Midbrain (tissue), 1 donor: ENCODE data around the gene NSF.
"Not testable (repeated sequence)": the region's sequence is repeated elsewhere in the genome, so short reads cannot be mapped to it uniquely, and the experiment has no call there.

Source experiments
- DNase-seq: peaks from one replicate; lab custom pipeline; 2025; lab: John Stamatoyannopoulos, UW

The NSF gene

DNA sequence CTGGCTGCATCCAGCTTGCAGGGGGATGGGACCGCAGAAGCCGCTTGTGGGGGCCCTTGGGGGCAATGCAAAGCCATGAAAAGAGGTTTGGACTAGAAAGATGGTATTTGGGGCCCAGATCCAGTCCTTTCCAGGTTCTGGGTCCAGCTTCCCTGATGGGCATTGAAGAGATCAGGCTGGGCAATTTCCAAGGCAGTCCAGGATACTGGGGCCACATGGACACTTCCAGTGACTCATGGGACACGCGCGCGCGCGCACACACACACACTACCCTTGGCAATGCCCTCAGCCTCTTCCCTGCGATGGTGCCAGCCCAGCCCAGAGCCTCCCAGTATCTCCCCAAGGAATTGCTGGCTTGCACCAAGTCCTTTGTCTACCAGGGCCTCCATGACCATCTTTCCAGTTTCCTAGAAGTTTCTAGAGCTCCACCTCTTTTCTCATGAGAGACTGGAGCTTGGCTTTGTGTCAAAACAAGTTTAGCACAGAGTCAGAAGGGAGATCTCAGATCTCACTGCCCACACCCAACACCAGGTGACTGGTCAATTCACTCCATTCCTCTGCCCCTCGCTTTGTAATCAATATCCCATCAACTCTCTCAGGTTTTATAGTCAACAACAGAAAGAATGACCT lies 183.8 kb downstream of the NSF start:
- DNase-seq: no peak

DNA sequence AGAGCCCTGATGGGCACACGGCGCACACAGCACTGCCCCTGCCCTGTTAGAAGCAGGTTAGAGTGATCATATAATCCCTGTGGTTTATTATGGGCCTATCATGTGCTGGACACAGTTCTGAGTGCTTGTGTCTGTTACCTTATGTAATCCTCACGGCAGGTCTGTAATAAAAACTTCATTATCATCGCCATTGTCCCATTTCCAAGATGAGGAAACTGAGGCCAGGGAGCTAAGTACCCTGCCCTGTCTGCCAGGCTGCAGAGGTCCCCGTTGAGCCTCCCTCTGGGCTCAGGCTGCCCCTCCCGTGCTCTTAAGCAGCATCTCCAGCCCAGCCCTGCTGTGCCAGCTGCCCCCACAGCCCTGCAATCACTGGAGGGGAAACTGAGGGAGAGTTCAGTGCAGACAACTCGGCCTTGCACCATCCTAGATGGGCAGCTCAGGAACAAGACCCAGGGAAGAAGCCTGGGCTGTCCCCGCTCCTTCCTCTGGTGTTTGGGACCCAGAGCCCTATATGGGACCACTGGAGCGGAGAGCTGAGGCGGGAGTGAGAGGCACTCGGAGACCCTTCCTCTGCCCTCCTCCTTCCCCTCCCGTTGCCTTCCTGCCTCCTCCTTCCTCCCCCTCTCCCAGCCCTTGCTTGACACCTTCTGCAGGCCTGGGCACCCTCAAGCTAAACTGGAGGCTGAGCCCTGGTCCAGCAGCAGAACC lies 186.0 kb downstream of the NSF start:
- DNase-seq: no peak

DNA sequence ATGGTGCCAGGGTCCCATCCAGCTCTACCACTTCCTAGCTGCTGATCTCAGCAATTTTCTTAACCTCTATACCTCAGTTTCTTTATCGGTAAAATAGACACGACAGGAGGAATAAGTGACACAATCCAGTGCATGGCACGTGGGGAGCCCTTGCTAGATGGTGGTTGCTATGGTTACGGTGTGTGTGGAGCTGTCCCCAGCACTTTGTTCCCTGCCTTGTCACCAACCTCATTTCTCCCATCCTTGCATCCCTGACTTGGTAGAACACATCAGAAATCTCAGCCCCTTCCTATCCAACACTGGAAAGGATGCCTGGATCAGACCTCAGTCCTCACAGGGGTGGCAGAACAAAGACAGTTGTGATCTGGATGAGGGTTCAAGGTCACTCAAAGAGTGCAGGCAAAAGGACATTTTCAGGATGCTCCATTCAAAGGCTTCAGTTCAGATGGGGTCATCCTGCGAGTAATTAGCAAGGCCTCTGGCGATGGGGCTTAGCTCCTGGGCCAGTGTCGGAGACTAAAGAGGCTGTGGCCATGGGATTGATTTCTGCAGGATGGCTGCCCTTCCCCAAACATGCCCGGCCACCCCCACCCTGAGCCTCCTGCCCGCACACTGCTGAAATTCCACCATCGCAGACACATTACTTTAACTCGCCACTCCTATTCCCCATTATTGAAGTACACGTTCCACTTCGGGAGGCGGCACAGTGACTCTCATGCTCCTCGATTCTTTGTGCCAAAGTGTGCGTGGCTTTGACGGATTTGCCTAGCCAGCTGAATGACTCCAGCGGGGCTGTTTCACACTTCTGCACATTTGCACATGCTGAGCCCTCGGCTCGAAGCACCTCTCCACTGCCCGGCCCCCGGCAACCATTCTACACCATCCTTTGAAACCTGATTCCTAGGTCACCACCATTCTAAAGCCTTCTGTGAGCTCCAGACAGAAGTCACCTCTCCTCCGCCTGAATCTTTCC lies 187.8 kb downstream of the NSF start:
- DNase-seq: no peak

DNA sequence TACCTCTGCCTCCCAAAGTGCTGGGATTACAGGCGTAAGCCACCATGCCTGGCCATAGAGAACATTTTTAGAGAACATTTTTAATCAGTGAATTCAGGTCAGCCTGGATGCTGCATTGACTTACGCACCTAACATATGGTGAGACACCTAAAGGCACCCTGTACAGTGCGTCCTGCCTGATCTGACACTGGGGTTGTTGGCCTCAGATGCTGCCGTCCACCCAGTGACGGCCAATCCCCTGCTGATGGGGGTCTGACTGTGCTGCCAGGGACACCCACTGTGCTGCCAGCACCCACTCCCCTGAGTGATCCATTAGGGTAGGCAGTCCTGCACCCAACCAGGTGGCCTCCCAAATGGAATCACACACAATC lies 189.5 kb downstream of the NSF start:
- no peak for DNase-seq

DNA sequence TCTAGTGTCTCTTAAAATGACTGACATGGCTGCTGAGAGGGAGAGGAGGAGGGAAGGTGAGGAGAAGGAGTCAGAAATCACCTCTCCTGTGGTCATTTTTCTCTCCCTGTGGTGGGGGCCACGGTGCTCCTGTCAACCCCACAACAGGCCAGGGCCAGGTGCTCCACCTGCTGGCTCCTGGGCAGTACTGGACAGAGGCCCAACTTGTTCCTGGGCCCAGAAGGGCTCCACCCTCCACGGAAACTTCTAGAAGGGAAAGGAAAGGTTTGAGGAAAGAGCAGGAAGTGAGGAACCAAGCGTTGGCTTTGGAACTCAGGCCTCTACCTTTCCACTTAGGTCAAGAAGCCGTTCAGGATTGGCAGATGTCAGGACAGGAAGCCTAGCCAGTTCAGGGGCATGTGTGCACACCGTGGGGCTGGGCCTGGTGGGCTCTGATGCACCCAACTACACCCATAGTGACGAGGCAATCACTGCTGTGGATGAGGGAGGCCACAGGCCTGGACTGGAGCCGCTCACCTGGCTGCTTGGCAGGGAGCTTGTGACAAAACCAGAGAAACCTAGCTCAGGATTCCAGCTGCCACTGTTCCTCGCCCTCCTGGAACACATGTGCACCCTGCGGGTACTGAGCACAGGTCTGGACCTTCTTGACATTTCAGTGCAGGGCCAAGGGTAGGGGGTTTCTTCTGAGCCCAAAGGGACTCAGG lies 191.9 kb downstream of the NSF start:
- DNase-seq: no peak

DNA sequence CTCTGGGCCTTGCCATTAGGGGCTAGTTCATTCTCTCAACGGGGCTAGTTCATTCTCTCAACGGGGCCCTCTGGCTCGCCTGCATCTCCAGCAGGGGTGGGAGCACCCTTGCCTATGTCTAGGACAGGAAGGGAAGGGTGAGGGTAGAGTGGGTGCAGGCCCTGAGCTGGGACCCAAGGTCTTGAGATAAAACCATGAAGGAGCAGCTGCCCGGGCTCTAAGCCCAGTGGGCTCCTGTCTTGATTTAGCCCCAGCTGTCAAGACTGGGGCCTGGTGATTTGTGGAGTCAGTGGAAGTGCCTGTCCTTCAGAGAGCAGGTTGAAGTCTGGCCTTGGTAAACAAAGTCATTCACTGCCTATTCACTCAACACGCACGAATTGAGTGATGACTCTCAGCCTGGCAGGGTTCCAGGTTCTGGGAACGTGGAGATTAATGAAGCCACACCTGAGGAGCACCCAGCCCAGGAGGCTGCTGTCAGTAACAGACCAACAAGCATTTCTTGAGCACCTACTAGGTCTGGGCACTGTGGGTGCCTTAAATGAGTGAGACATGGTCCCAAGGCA lies 192.6 kb downstream of the NSF start:
- DNase-seq: no peak

DNA sequence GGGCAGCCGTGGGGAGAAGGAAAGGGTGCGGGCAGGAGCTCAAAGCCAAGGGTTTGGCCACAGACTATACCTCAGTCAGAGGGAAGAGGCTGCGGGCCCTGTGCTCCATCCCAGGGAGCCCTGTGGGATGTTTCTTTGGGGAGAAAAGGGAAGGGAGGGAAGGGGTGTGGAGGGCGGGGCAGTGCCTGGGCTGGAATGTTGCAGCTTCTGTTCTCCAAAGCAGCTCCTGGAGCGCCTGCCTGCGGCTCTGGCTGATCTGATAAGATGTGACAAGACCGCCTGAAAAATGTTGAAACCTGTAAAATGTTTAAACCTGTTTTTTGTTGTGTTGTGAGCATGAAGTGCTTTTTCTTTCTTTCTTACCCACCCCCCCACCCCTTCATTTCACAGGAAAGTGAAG lies 195.2 kb downstream of the NSF start:
- DNase-seq: no peak

DNA sequence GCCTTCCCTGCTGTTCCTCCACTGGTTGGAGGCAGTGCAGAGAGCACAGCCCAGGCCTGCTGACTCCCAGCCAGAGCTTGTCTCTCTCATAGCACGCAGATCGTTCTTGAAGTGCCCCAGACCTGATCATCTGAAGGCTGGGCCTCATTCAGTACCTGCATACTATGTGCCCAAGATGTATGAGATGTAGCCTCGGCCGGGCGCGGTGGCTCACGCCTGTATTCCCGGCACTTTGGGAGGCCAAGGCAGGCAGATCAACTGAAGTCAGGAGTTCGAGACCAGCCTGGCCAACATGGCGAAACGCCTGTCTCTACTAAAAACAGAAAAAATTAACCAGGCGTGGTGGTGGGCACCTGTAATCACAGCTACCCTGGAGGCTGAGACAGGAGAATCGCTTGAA lies 197.0 kb downstream of the NSF start:
- DNase-seq: no peak

DNA sequence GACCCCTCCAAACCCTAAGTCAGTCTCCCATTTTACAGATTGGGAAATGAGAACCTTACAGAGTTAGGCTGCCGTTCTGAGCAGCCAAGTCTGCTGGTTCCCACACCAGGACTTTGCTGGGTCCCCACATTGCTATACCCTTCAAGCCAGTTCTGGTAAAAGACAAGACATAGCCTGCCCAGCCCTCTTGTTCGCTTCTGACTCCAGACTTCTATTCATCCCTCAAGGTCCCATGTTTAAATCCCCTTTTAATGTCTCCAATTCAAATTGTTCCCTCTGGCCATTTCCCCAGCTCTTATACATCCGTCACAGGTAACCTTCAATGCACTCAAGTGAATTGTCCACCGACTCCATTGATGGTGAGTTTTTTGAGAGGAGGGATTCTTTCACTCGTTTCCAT lies 197.8 kb downstream of the NSF start:
- no peak for DNase-seq

DNA sequence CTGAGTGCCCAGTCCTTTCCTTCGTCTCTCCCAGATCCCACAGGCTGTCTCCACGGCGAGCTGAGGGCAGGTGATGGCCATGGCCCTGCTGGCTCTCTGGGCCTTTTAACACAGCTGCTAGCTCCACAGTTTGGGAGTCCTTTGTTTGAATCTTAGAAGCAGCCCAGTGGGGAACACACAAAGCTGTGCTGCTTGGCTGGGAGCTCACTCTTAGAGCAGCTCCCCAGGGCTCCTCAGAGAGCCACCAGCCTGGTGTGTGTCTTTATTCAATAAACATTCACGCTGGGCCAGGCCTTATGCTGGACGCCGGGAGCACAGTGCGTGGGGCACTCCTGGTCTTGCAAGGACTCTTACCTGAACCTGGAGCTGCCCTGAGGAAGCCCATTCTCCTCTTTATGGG lies 198.3 kb downstream of the NSF start:
- DNase-seq: no peak

DNA sequence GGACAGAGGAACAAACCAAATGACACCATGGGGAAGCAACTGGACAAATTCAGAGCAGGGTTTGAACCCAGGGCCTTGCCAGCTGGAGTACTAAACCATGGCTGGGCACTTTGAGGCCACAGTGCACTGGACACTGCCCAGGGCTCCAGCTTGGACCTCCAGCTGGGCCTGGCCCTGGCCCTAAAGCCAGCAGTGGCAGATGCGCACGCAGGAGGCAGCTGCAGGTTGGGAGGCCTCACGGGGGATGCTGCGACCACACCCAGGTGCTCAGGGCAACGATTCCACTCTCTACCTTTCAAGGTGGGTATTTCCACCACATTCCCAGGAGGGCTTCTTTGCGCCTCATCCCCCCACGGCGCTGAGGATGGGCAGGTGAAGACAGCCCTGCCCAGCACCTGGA lies 199.1 kb downstream of the NSF start:
- no peak for DNase-seq

- DNase-seq: no peak
Observed at GRCh38 chr17:46790216-46790615, 199.7 kb downstream of the NSF start.

DNA sequence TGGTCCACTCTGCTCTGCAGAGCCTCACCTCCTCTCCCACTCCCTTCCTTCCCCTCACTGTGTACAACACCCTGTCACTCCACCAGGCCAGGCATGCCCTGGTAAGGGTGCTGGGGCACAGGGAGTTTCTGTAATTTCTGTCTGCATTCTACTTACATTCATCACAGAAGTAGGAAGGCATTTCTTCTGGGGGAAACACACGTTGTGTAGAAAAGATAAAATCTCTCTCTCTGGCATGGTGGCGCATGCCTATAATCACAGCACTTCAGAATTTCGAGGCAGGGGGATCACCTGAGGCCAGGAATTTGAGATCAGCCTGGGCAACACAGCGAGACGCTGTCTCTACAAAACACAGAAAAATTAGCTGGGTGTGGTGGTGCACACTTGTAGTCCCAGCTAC lies 201.1 kb downstream of the NSF start:
- no peak for DNase-seq

- DNase-seq: no peak
Observed at GRCh38 chr17:46792071-46792470, 201.6 kb downstream of the NSF start.

GRCh38 chr17:46793023-46793422 lies 202.6 kb downstream of the NSF start:
- not testable (repeated sequence) for DNase-seq

DNA sequence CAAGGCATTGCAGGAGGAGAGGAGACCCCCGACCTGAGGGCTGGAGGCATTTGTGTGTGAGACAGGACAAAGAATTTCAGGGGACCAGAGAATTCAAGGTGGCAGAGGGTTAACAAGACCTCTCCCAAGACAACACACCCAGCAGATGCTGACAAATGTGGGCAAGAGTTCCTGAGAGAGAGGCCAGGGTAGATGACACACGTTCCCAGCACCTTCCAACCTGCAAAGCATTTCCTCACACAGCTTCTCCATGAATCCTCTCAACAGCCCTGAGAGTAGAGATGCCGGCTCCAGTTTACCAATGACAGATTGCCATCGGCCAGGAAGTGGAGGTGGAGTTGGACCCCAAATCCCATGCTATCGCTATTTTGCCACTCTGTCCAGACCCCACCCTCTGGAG lies 203.1 kb downstream of the NSF start:
- DNase-seq: no peak

- no peak for DNase-seq
Observed at GRCh38 chr17:46794318-46794717, 203.8 kb downstream of the NSF start.

DNA sequence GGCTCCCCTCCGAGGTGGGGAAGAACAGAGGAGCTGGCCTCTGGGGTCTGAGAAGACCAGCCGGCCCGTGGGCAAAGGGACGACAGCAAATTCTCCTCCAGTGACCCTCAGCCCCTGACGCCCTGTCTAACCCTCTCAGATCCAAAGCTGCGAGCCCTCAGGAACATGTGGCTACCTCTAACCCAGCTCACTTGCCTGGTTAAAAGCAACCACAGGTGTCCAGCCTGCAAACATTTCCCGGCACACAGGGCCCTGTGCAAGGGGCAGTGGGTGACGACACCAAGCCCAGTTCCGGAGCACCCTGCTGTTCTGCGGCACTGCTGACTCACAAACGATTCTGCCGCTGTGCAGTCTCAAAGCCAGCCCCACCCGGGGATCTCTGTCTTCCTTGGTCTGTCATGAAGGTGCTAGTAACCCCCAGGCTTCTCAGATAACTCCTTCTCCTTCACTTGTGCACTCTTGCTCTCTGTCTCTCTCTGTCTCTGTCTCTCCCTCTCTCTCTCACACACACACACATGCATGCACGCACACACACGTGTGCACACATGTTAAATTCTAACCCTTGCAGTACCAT lies 205.0 kb downstream of the NSF start:
- no peak for DNase-seq

DNA sequence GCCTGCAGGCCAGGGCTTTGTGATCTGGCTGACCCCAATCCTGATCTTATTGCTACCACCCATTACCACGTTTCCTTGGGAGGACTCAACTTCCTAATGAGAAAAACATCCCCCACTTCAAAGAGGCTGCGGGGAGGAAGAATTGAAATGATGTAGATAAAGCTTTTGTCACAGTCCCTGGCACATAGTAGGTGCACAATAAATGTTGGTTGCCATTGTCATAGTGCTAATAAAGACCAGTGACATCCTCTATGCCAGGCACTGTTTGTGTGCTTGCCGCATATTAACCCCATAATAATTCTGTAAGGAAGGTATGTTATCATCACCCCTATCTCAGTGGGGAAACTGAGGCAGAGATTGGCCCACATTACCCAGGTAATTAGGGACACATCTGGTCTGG lies 205.6 kb downstream of the NSF start:
- no peak for DNase-seq

DNA sequence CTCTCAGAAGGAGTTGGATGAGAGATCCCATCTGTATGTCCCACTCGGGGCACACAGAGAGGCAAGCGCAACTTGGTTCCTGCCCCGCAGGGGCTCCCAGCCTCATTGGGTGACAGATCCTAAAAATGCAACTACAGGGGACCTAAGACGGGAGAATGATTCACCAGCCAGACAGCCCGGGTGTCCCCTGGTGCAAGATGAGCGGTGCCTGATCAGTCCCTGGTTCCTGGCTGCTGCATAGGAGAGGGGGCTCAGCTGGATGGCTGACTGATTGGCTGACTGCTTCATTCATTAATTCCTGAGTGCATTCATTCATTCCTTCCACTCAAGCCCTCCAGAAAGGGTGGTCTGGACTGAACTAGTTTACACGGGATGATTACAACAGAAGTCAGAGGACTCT lies 206.1 kb downstream of the NSF start:
- no peak for DNase-seq

DNA sequence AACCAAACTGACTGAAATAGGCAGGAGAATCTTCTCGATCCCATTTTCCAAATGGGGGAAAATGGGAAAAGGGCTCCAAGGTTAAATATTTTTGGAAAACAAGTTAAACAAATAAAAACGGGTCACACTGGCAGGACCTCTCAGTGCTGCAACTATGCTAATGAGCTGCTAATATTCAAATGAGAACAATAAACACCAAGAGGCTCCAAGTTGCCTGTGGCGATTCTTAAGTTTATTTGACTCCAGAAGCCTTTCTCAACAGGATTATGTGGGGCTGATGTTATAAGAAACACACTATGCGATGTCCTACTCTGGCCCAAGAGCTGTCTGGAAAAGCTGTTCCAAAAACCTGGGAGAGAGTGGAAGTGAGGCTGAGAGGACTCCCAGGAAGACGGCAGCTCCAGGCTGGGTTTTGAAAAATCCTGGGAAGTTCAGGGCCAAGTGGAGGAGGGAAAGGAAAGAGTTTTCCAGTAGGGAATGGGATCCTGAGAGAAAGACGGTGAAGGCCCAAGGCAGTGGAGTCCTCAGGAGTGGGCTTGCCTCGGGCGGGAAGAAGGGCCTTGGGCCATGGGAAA lies 206.6 kb downstream of the NSF start:
- DNase-seq: no peak
